GM18907 (cell line): ENCODE measurements around the gene GTF3C4.

ENCODE experiments used
- ATAC-seq: cut with Tn5 transposase; IDR thresholded peaks from one replicate; pipeline ENCODE4 v1.9.1; 2021; ENCODE audit warnings: mild to moderate bottlenecking, moderate library complexity; ENCODE audit not compliant: unreplicated experiment

Gene GTF3C4, protein sequence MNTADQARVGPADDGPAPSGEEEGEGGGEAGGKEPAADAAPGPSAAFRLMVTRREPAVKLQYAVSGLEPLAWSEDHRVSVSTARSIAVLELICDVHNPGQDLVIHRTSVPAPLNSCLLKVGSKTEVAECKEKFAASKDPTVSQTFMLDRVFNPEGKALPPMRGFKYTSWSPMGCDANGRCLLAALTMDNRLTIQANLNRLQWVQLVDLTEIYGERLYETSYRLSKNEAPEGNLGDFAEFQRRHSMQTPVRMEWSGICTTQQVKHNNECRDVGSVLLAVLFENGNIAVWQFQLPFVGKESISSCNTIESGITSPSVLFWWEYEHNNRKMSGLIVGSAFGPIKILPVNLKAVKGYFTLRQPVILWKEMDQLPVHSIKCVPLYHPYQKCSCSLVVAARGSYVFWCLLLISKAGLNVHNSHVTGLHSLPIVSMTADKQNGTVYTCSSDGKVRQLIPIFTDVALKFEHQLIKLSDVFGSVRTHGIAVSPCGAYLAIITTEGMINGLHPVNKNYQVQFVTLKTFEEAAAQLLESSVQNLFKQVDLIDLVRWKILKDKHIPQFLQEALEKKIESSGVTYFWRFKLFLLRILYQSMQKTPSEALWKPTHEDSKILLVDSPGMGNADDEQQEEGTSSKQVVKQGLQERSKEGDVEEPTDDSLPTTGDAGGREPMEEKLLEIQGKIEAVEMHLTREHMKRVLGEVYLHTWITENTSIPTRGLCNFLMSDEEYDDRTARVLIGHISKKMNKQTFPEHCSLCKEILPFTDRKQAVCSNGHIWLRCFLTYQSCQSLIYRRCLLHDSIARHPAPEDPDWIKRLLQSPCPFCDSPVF

GRCh38 chr9:132670457-132671391 lies at the start of gene GTF3C4:
Gene GTF3C4 (plus strand): TSS chr9:132670464. CDS start chr9:132670599, 135 bp downstream.
- peak; percentile 33 for ATAC-seq

GRCh38 chr9:132622159-132622558 lies 48.1 kb upstream of the GTF3C4 start:
- no peak for ATAC-seq

- ATAC-seq, result no peak
These were observed 44.0 kb upstream of the GTF3C4 start for GRCh38 chr9:132626285-132626684.

- no peak for ATAC-seq
These were observed 43.2 kb upstream of the GTF3C4 start for GRCh38 chr9:132627106-132627505.

DNA sequence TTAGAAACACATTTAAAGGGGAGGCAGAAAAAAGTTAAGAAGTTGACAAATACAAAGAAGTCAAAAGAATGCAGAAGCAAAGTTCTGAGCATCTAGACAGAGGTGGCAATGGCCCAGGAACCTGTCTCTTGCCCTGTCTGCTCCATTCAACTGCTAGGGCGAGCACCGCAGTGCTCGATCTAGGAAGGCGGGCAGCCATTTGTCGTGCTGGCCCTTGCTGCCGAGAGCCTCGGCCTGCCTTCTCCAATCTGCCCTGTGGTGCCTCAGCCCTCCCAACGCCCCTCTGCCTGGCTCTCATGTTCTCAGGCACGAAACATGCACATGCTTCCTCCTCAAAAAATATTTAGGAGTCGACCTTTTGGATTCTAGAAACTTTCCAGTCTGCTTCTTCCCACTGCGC lies 42.7 kb upstream of the GTF3C4 start:
- no peak for ATAC-seq

DNA sequence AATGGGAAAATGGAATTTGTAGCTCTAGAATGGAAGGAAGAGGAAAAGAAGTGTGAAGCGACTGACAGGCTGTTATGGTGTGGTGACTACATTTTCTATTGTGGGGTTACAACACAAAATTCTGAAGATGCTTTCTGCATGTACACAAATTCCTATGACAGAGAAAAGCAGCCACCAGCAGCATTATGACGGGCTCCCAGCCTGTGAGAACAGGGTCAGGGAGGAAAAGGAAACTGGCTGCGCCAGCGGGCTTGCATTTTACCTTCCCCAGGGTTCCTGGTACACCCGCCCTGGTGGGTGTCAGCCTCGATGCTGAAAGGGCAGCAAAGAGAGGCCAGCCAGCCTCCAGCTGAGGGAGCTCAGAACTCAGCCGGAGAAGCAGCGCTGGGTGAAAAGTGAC lies 41.5 kb upstream of the GTF3C4 start:
- no peak for ATAC-seq

- no peak for ATAC-seq
These were observed 40.1 kb upstream of the GTF3C4 start for GRCh38 chr9:132630116-132630515.

- no peak for ATAC-seq
These were observed 39.5 kb upstream of the GTF3C4 start for GRCh38 chr9:132630811-132631210.

DNA sequence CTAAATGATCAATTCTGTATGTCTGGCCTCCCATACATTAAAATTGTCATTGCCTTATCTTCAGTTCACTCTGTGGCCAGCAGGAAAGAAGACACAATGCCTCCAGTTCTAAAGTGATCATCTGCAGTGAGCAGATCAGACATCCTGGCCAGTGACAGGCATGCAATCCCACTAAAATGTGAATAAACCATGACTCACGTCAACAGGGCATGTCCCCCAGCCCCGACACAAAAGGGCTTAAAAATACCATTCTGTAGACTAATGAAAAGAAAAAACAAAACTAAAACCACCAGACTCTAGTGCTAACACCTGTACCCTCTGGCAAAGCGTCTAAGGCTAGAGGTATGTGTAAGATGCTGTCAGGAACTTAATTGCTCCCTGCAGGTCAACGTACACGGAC lies 39.0 kb upstream of the GTF3C4 start:
- no peak for ATAC-seq

GRCh38 chr9:132631685-132632084 lies 38.6 kb upstream of the GTF3C4 start:
- ATAC-seq, result no peak

GRCh38 chr9:132632413-132633129 lies 37.7 kb upstream of the GTF3C4 start:
- no peak for ATAC-seq

GRCh38 chr9:132634327-132634726 lies 35.9 kb upstream of the GTF3C4 start:
- ATAC-seq, result no peak

DNA sequence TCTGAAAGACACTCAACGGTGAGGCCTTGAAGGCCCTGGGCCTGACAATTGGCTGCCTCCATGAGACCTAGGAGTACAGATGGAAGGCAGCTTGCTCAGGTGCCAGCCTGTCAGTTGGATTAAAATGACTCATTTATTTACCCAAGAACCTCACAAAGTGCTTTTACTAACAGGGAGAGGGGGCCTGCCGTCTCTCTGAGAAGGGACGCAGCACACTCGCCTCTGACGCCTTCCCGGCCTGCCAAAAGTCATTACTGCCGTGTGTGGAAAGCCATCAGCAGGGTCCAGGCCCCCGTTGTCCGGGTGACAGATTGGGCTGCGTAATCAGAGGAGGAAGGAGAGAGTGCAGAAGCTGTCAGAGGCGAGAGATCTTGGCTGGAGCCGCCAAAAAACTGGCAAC lies 32.9 kb upstream of the GTF3C4 start:
- ATAC-seq, result no peak

DNA sequence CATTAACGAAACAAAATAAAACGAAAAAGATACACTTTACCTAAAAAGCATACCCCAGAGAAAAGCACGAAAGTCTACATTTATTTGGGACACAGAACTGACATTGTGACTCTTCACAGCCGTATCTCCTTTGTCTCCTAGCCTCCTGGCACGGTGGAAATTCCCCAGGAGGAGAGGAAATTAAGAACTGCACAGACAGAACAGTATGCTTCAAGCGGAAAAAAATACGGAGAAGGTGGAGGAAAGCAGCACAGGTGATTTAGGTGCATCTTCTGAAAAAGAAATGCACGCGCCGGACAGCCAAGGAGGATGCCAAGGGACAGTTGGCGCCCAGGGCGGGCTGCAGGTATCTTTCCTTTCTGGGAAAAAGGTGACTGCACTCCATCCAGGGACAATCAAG lies 32.5 kb upstream of the GTF3C4 start:
- no peak for ATAC-seq

- ATAC-seq, result no peak
These were observed 32.0 kb upstream of the GTF3C4 start for GRCh38 chr9:132638240-132638639.

DNA sequence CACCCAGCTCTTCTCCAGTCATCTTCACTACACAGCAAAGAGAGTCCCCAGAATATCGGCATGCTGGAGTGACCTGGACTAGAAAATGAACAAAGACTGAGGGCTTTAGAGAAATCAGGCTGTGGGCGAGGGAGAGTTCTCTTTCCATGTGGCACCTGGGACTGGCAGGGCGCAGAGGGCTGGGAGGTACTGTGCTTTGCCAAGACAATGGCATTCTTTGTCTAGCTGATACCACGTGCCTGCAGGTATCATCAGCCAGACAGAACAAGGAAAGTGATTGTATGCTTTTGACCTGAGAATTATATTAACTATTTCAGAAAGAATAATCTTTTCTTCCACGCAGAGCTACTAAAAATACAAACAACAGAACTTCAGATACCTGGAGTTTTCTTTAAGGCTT lies 30.9 kb upstream of the GTF3C4 start:
- no peak for ATAC-seq

DNA sequence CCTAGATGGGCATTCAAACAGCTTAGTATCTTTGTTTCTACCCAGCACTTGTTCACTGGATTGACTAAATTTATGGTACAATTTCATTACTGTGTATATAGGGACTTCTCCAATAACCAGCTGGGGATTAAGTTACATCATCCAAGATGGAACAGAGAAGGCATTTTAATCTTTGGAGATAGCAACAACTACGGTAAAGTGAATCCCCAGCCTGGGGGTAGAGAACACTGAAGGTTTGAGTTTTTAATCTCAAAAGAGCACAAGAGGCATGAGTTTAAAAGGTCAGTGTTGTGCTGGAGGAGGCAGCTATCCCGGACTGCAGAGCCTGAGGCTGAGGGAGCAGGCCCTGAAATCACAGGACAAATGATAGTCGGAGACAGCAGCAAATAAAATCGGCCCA lies 29.0 kb upstream of the GTF3C4 start:
- no peak for ATAC-seq

DNA sequence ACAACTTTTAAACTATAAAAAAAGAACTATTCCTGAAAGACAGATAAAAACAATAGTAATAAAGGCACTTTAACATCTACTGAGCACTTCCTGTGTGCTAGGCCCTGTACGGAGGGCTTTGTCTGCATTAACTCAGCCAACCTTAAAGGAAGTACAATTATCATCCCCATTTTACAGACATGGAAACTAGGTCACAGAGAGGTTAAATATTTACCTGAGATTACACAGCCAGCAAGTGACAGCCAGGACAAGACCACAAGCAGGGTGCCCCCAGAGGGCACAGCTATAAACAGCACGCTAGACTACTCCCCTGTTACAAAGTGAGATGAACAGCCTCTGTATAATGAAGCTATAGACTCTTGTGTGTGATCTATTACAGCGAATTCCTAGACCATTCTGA lies 26.0 kb upstream of the GTF3C4 start:
- ATAC-seq, result no peak

- ATAC-seq, result no peak
These were observed 25.0 kb upstream of the GTF3C4 start for GRCh38 chr9:132645306-132645705.

DNA sequence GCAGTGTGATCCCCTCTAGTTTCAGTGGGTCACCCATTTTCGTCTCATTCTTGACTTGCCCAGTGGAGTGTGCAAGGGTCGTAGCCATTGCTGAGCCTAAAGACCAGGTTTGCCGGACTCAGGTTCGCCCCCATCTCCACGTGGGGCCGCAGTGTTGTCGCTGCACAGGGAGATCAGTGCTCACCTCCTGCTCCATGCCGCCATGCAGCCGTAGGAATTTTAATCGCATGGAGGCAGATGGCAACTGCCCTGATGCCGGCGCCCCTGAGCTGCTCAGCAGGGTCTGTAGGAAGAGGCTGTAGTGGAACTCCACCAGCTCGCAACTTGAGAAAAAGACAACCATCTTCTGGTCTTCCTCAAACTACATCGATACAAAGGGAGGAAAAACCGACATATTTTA lies 24.6 kb upstream of the GTF3C4 start:
- no peak for ATAC-seq
